ENCODE measurements around the gene C1QTNF4.
"Not testable (repeated sequence)": the region's sequence is repeated elsewhere in the genome, so short reads cannot be mapped to it uniquely, and the experiment has no call there.

C1QTNF4 gene

DNA sequence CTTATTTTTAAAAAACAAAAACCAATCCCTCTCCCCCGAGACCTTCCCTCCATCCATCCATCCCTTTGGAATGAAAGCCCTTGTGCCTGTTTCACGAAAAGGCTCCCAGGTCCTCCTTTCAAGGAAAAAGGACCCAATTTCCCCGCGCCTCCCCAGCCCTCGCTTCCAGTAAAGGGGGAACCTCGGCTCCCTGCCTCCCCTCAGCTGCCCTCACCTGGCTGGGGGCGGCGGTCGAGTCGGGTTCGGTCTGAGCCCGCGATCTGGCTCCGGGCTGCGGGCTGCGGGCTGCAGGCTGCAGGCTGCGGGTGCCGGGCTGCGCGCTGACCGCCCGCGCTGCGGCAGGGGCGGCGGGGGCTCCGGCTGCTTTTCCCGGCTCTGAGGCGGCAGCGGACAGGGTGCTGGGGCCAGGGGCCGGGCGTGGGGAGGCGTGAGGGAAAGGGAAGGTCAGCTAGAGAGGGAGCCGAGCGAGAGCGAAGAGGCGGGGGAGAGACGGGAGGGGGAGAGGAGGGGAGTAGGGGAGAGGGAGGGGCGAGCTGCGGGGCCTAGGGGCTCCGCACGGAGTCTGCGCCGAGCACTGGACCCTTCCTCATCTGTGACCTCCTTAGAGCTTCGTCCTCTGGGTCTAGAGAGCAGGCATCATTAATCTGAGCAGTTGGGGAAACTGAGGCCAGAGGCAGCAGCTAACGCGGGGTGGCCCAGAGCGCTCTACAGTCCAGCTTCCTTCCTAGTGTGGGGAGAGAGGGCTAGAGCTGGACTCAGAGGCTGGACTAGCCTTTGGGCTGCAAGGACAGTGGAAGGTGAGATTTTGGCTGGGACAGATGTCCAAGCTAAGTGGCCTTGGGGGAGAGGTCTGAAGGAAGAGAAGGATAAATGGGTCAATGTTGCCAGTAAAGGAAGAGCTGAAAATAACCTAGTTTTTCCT is at the start of gene C1QTNF4:
TSS of gene C1QTNF4 (minus strand) at position 478 of the 922 bp plus-strand sequence. CDS start 3,601 bp downstream, outside the sequence.
- no peak for DNase-seq

DNA sequence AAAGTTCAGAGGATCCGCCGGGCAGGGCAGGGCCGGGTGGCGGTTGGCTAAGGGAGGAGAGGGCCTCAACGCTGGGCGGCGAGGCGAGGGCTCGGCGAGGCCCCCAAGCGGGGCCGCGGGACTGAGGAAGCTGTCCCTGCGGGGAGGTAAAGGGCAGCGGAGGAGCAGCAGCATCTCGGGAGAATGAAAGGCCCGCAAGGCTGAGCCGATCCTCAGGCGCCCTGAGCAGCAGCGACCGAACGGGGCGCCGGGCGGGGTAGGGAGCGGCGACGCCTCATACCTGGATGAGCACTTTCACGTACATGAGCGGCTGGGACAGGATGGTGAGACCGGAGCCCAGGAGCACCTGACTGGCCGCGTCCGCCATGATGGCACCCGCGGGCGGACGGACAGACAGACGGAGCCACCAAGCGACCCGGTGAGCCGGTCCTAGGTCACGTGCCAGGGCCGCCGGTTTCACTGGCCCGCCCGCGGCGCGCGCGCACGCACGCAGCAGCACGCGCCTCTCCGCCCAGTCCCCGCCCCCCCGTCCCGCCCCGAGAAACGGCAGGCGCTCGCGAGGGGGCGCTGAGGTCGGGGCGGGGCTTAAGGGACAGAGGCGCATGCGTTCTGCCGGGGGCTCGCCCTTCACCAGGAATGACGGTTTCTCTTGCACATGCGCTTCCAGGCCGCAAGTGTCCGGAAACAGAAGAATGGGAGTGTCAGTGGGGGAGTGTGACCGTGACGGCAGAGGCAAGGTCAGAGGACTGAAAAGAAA is 48.1 kb upstream of the C1QTNF4 start, which contains the start of gene MTCH2:
TSS of gene MTCH2 (minus strand) at position 461 of the 757 bp plus-strand sequence. CDS start at position 367, 94 bp downstream.
- DNase-seq, result peak; percentile 93 to 96

DNA sequence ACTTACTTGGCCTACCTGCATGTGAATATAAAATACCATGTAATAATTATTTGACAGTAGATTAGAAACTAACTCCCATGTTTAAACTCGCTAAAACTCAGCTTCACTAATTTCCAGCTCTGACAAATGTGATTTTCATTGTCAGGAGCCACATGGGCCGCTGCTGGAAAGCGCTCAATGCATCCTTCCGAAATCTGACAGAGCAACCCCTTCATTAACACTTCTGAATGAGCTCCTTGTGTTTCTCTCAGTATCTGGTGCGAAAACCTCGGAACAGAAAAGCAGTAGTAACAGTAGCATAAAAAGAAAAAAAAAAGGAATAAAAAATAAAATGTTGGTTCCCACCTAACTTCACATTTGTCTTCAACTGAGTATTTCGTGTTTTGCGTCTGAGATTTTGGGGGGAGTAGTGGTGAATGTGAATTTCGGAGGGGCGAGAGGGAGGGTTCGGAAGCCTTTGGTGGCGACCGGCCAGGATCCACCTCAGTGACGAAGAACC is 47.4 kb upstream of the C1QTNF4 start:
- DNase-seq, result peak; percentile 29 to 69

DNA sequence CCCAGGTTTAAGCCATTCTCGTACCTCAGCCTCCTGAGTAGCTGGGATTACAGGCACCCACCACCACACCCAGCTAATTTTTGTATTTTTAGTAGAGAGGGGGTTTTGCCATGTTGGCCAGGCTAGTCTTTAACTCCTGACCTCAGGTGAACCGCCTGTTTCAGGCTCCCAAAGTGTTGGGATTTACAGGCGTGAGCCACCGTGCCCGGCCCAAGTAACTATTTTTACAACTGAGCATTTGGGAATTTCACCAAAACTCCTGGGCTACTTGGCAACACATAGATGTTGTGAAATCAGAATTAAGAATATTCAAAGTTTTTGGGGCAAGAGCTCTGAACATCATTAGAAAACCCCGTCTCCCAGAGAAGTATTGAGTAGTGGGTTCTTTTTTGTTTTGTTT is 46.3 kb upstream of the C1QTNF4 start:
- DNase-seq, result not testable (repeated sequence)

DNA sequence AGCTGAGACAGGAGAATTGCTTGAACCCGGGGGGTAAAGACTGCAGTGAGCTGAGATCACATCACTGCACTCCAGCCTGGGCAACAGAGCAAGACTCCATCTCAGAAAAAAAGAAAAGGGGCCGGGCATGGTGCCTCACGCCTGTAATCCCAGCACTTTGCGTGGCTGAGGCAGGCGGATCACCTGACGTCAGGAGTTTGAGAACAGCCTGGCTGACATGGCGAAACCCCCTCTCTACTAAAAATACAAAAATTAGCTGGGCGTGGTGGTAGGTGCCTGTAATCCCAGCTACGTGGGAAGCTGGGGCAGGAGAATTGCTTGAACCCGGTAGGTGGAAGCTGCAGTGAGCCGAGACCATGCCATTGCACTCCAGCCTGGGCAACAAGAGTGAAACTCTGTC is 42.1 kb upstream of the C1QTNF4 start:
- not testable (repeated sequence) for DNase-seq

DNA sequence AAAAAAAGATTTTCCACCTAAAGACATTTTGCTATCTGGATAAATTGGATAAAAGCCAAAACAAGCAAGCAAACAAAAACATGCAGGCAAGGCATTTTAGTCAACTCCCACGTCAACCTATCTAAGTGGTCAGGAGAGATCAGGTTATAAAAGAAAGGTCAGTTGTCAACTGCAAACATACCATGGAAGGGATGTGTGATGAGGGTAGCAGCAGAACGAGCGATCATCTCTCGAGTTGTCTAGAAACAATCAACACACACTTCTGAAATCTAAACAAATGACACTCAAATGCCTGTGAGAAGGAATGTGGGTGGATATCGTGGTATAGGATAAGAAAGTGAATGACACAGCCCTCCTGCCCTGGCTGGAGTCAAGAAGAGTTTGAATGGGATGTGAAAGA is 37.3 kb upstream of the C1QTNF4 start:
- DNase-seq, result no peak

DNA sequence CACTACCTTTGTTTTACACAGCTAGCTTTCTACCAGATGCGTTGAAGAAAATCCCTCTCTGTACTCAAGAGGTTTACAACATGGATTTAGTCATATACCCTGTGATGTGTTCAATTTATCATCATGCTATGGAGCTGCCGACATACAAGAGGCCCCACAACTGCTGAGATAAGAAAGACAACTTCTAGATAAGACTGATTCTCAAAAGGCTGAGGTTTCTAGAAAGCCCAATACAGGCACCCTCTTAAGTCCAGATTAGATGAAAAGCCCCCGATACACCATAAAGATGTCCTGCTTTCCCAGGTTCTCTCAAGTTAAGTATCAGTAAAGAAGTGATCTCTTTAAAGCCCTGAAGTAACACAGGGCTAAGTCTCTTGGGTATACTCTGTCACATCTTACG is 33.8 kb upstream of the C1QTNF4 start:
- DNase-seq, result no peak

DNA sequence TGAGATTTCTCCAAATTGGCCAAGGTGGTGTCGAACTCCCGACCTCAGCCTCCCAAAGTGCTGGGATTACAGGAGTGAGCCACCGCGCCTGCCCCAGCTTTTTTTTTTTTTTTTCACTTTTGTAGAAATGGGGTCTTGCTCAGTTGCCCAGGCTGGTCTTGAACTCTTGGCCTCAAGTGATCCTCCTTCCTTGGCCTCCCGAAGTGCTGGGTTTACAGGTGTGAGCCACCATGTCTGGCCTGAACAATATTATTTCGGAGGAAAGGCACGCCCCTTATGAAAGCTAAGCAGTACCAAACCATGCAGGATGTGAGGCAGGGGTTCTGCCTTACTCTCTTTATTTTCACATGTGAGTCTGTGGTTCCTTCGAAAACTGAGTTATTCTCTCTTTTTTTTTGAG is 32.0 kb upstream of the C1QTNF4 start:
- no peak for DNase-seq

DNA sequence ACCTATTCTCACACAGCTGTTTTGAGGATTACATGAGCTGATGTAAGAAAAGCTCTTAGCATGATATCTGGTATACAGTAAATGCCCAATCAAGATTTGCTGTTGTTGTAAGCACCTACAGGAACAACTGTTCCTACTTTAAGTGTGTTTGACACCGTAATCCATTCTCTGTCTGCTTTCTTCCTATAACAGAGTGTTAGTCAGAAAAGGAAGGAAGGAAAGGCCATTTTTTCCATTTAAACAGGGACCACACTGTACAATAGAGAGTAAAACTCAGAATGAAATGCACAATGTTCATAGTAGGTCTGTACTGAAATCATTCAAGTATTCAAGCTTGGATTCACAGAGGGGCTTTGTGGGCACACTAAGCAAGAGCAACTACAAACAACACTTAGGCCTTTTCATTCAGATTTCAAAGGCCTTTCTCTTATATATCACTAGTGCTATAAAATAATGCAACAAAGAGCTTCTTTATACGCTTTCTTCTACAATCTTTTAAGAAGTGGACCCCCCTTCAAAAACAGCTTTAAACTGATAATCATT is 26.7 kb upstream of the C1QTNF4 start:
- no peak for DNase-seq

DNA sequence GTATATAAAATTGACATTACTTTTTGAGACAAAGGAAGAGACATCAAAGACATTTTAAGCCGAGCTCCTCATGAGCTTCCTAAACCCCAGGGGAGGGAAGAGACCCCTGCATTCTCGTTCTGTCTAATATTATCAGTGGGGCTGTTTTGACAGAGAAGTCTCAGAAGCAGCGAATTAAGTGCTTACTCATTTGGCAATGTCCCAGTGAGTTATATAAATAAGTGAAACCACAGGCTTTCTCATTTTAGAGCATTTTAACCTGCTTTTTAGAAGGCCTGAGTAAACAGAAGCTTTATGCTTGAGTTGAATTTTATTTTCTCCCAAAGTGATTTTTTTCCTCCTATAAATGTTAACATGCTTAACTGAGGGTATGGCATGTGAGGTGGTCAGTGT is 23.2 kb upstream of the C1QTNF4 start:
- no peak for DNase-seq

DNA sequence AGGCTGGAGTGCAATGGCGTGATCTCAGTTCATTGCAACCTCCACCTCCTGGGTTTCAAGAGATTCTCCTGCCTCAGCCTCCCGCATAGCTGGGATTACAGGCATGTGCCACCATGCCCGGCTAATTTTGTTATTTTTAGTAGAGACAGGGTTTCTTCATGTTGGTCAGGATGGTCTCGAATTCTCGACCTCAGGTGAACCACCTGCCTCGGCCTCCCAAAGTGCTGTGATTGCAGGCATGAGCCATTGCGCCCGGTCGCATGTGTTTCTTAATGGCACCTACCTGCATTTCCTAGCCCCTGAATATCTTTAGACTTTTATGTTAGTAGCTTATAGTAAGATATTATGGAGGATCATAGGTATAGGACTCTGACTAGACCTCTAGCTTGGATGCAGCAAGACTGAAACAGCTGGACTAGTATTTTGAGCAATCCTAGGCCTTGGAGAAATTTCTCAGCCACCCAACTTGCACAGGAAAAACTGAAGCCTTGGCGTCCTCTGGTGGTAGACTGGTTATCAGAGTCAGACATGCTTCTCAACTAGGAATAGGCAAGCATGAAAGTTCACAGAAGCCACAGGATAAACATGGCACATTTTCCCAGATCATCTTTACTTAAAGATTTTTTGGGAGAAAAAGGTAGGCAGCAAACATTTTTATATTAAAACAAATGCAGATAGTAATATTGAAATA is 22.7 kb upstream of the C1QTNF4 start:
- DNase-seq, result peak; percentile 33 to 69

DNA sequence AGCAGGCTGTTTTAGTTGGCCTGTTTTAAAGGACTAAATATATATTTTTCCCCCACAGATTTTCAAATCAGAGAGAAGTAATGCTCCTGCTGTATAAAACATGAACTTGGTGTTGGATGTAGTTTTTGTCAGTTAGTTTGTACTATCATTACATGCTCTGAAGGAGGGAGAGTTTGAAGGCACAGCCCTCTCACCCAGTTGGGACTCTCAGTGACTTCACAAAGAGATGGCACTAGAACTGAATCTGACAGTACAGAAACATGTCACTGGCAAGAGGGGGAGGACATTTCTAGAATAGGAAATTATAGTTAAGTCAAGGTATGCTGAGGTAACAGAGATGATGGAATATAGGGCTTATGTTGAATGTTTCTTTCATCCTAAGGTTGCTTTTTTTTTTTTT is 21.0 kb upstream of the C1QTNF4 start:
- no peak for DNase-seq

DNA sequence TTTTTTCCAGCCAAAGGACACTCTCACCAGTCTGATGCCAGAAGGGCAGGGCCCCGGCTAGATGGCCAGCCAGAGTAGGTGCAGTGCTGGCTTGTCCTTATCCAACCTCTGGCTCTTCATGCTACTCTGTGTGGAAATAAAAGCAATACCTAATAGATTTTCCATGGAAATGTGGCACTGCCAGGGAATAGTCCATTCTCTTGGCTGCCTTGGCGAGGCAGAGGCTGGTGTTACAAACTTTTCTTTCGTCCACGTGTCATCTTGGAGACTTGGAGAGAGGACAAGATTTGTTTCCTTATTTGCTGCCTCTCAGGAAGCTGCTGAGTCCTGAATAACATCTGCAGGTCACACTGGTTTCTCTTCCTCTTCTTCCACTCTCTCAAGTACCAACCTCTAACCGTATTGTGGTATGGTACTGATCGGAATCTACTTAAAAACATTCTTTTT is 17.2 kb upstream of the C1QTNF4 start:
- no peak for DNase-seq

DNA sequence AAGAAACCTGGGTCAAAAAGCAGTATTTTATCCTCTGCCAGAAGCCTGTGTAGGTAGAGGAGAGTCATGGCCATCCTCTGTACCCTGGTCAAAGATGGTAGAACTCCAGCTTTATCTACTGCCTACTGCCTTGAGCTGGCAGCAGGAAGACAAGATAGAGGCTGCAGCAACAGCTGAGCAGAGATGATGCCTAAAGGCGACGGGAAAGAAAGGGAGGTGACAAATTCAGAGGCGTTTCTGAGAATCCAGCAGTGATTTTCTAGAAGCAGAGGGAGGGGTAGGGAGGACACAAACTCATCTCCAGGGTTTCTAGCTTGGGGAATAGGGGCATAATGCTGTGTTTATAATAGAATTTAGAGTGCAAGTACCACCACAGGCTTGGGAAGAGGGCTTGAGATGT is 15.5 kb upstream of the C1QTNF4 start:
- DNase-seq, result no peak

DNA sequence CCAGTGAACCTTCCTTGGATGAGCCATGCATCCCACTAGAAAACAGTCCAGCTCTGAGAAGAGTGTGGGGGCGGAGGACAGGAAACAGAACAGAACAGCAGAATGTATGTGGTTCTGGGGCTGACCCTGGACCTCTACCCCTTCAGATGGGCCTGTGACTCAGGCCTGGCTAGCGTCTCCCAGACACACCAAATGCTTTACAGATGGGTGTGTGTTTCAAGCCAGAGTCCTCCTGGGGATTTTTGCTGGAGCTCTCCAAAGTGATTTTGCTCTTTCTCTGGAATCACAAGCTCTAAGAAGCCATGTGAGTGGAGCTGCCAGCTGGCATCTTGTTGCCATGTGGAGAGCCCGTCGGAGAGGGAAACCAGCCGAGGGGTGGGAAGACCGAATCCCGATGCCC is 13.2 kb upstream of the C1QTNF4 start:
- DNase-seq, result peak in 1 of 2 donors; percentile 49

DNA sequence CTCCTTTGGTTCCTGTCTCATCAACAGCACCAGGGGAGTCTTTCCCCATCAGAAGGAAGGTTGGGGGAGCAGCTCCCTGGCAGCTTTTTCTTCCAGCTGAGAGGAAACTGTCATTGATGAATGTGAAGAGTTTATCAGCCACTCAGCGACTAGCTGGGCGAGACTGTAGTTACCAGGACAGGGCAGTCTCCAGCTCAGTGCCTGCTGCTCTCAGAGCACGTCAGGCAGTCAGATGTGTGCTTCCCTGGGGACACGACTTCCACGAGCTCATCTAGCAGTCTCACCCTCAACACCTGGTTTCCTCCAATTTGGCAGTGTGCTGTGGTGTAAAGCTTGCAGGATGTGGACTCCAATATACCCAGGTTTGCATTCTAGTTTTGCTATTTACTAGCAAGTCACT is 12.5 kb upstream of the C1QTNF4 start:
- DNase-seq, result no peak

DNA sequence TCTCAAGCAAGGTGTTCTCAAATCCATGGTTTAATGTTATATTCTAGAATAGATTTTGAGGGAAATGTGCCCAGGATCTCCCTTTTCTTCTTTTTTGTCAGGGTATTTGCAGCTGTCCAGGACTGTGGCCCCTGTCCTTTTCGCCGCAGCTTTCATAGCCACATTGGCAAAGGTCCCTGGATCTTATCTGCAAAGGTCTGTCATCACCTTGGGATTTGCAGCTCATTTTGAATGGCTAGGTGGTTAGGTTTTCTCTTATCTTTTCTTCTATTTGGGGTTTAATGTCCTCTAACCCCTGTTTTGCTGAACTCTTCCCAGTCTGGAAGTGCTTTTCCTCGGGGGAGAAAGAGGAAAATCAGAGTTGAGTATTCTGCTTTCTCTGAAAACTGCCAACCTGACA is 11.7 kb upstream of the C1QTNF4 start:
- DNase-seq, result no peak

DNA sequence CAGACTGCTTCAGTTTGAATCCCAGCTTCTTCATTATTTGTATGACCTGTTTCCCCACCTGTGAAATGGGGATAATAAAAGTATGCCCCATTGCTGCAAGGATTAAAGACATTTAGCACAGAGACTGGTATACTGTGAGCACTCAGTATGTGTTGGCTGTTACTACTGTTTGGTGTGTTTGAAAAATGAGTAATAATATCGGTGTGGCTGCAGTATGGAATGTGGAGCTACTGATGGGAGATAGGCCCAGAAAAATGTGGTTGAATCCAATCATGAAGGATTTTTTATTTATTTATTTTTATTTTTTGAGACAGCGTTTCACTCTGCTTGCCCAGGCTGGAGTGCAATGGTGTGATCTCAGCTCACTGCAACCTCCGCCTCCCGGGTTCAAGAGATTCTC is 9.1 kb upstream of the C1QTNF4 start:
- no peak for DNase-seq

DNA sequence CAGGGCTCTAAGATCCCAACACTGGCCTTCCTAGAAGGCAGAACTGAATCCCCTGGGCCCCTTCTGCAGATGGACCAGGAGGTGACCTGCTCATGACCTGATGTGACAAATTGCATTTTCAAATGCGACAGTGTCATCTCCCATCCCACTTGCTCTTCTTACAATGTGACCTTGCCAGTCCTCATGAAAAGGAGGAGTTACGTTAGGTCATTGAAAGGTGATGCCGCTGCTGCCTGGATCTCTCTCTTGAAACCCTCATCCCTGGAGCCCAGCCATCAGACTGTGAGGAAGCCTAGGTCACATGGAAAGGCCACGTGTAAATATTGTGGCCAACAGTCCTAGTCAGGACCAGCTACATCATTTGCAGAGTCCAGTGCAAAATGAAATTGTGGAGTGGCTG is 5.7 kb upstream of the C1QTNF4 start:
- no peak for DNase-seq

DNA sequence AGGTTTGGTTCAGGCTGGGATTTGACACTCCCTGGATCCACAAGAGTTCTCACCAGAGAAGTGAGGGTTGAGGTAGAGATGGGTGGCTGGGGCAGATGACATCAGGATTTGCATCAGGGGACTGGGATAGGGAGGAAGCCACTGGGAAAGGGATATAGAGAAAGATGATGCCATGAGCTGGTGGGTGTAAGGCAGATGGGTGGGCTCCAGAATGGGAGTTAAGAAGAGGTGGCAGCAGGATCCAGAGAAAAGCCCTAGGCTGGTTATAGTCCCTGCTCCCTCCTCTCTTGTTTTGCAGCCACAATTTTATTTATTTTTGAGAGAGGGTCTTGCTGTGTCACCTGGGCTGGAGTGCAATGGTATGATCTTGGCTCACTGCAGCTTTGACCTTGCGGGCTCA is 1.8 kb upstream of the C1QTNF4 start:
- DNase-seq, result no peak

DNA sequence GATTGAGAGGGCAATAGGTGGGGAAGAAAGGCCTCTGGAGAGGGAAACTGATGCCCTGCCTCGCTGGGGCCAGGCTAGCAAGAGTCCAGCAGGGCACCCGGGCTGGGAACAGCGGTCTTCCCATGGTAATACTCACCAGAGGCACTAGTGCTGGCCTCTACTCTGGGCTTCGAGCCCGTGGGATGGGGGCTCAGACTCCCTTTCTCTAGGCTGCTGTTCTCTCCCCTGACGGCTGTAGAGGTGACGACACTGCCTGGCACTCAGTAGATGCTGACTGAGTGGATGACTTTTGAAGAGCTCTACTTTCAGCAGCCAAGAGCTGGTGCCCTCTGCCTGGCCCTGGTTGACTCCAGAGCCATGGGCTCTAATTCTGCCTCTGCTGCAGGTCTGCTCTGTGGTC is 818 bp upstream of the C1QTNF4 start:
- no peak for DNase-seq

DNA sequence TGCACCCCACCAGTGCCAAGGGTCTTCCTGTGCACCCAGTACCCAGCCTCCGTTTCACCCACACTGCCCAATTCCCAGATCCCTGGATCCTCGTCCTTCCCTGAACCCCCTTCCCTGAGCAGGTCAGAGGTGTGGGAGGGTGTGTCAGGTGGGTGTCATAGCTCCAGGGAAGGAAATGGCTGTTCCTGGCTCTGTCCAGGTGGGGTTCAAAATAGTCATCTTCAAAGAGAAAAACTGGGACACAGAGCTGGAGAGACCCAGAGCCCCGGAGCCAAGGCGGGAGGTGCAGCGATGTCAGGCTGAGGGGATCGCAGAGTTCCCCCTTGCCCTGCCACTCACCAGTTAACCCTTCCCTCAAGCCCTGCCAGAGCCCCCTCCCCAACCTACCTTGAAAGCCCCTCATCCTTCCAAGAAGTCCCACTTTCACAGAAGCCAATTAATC is 698 bp downstream of the C1QTNF4 start:
- no peak for DNase-seq

DNA sequence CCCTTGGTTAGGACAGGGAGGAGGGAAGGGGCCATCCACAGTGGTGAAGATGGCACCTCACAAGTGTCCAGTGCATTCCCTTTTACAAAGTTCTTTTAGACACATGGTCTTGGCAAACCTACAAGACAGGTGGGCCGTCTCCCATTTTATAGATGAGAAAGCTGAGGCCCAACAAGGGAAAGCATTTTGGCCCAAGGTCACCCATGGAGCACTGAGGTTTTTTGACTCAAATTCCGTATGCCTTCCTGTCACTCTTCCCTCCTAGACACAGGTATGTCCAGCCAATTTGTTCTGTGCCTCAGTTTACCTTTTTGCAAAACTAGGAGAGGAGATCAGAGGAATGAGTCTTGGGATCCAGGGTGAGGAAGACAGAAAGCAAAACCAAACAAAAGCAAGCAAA is 1.2 kb downstream of the C1QTNF4 start:
- DNase-seq, result no peak

Measured in hippocampal formation (tissue), 2 donors.